Measurements from ENCODE around the gene NMT2.
"Not testable (repeated sequence)": the region's sequence is repeated elsewhere in the genome, so short reads cannot be mapped to it uniquely, and the experiment has no call there.

NMT2 gene

GRCh38 chr10:15209827-15210509 lies 41.5 kb upstream of the NMT2 start:
- peak; percentile 82 for TF ChIP-seq CTCF (IDR thresholded peaks at IDR 0.05)
- H3K4me1 Mint-ChIP-seq: peaks cover 13% of the 10 kb centered on the region
- H3K9me3 Mint-ChIP-seq: no peaks in the 10 kb centered on the region
- H3K4me3 Mint-ChIP-seq: no peak overlapping the region
- peak; percentile 84 for DNase-seq
- peaks cover 59% of the 10 kb centered on the region for H3K36me3 Mint-ChIP-seq (ENCODE audit: low read depth)
- no peak overlapping the region for H3K27ac Mint-ChIP-seq
- peaks cover 4% of the 10 kb centered on the region for H3K27me3 Mint-ChIP-seq (ENCODE audit: low read depth, poor library complexity)

GRCh38 chr10:15208221-15208620 lies 39.7 kb upstream of the NMT2 start:
- Mint-ChIP-seq H3K4me3 (no peak overlapping the region), H3K27ac (no peak overlapping the region), H3K4me1 (peaks cover 13% of the 10 kb centered on the region), H3K36me3 (ENCODE audit: low read depth) (peaks cover 47% of the 10 kb centered on the region), H3K27me3 (ENCODE audit: low read depth, poor library complexity) (peaks cover 2% of the 10 kb centered on the region), H3K9me3 (no peaks in the 10 kb centered on the region)
- no peak for DNase-seq
- TF ChIP-seq CTCF (IDR thresholded peaks at IDR 0.05): no peak

GRCh38 chr10:15207410-15207809 lies 38.9 kb upstream of the NMT2 start:
- H3K36me3 Mint-ChIP-seq (ENCODE audit: low read depth): peaks cover 39% of the 10 kb centered on the region
- not testable (repeated sequence) for H3K27me3 Mint-ChIP-seq (ENCODE audit: low read depth, poor library complexity); H3K27ac Mint-ChIP-seq

GRCh38 chr10:15202639-15203038 lies 34.1 kb upstream of the NMT2 start:
- no peak overlapping the region for H3K27ac Mint-ChIP-seq
- H3K4me3 Mint-ChIP-seq: no peak overlapping the region
- peaks cover 8% of the 10 kb centered on the region for H3K27me3 Mint-ChIP-seq (ENCODE audit: low read depth, poor library complexity)
- H3K9me3 Mint-ChIP-seq: no peaks in the 10 kb centered on the region
- peaks cover 22% of the 10 kb centered on the region for H3K36me3 Mint-ChIP-seq (ENCODE audit: low read depth)
- H3K4me1 Mint-ChIP-seq: peaks cover 9% of the 10 kb centered on the region
- TF ChIP-seq CTCF (IDR thresholded peaks at IDR 0.05): no peak
- no peak for DNase-seq

More at GRCh38 chr10:15207410-15207809, 38.9 kb upstream of the NMT2 start:
- DNase-seq, H3K9me3 Mint-ChIP-seq, H3K4me3 Mint-ChIP-seq: not testable (repeated sequence)
- peaks cover 13% of the 10 kb centered on the region for H3K4me1 Mint-ChIP-seq

GRCh38 chr10:15202301-15202621 lies 33.8 kb upstream of the NMT2 start:
- H3K27ac Mint-ChIP-seq; H3K4me3 Mint-ChIP-seq; H3K4me1 Mint-ChIP-seq; DNase-seq; H3K9me3 Mint-ChIP-seq; H3K27me3 Mint-ChIP-seq (ENCODE audit: low read depth, poor library complexity): not testable (repeated sequence)
- H3K36me3 Mint-ChIP-seq (ENCODE audit: low read depth): peaks cover 22% of the 10 kb centered on the region

GRCh38 chr10:15201589-15202300 lies 33.3 kb upstream of the NMT2 start:
- TF ChIP-seq CTCF (IDR thresholded peaks at IDR 0.05): no peak
- DNase-seq: no peak
- H3K27ac Mint-ChIP-seq: no peak overlapping the region
- peaks cover 9% of the 10 kb centered on the region for H3K4me1 Mint-ChIP-seq
- H3K9me3 Mint-ChIP-seq: no peaks in the 10 kb centered on the region
- H3K27me3 Mint-ChIP-seq (ENCODE audit: low read depth, poor library complexity): peaks cover 8% of the 10 kb centered on the region
- H3K4me3 Mint-ChIP-seq: no peak overlapping the region
- peaks cover 22% of the 10 kb centered on the region for H3K36me3 Mint-ChIP-seq (ENCODE audit: low read depth)

- H3K27me3 Mint-ChIP-seq (ENCODE audit: low read depth, poor library complexity): peaks cover 8% of the 10 kb centered on the region
- peaks cover 12% of the 10 kb centered on the region for H3K36me3 Mint-ChIP-seq (ENCODE audit: low read depth)
- DNase-seq: no peak
- H3K4me3 Mint-ChIP-seq: no peak overlapping the region
- TF ChIP-seq CTCF (IDR thresholded peaks at IDR 0.05): no peak
- no peak overlapping the region for H3K27ac Mint-ChIP-seq
- peaks cover 14% of the 10 kb centered on the region for H3K4me1 Mint-ChIP-seq
- no peaks in the 10 kb centered on the region for H3K9me3 Mint-ChIP-seq
Measured at GRCh38 chr10:15200626-15201025, 32.1 kb upstream of the NMT2 start.
